K562 (cell line): Measurements from ENCODE around the gene LCN12.

Experiments used
- NFATC3 ChIP-seq: fragments of 450-650 bp; IDR thresholded peaks from 2 replicates; pipeline ENCODE4 v1.6.1; 2017; ENCODE audit warnings: mild to moderate bottlenecking
- RBM15 ChIP-seq: fragments of 200-400 bp; formaldehyde crosslinking; IDR thresholded peaks from 2 replicates; pipeline ENCODE4 v1.6.1; 2018; ENCODE audit warnings: mild to moderate bottlenecking, low read length, moderate library complexity; ENCODE audit not compliant: insufficient read depth

GRCh38 chr9:136930014-136930413 lies 22.1 kb upstream of the LCN12 start:
- TF ChIP-seq RBM15, result no peak
- no peak for TF ChIP-seq NFATC3
